Glutamatergic neuron (in vitro differentiated cells): ENCODE measurements around the gene SIK3. TPM values are rescaled to one million over a fixed set of nuclear protein-coding genes. Genes with fewer than 3 reads are reported as not detected.

Source experiments
- DNase-seq: peaks from one replicate; pipeline ENCODE4 v3.0.0; 2022
- H3K27ac Mint-ChIP-seq: one replicate; pipeline ENCODE4 v1.8.0; 2020; ENCODE audit warnings: mild to moderate bottlenecking, mixed read lengths, inconsistent platforms; ENCODE audit not compliant: unreplicated experiment
- H3K27me3 Mint-ChIP-seq: one replicate; pipeline ENCODE4 v1.8.0; 2020; ENCODE audit warnings: mild to moderate bottlenecking, moderate library complexity, mixed read lengths, inconsistent platforms; ENCODE audit not compliant: unreplicated experiment
- H3K36me3 Mint-ChIP-seq: one replicate; pipeline ENCODE4 v1.8.0; 2020; ENCODE audit warnings: mild to moderate bottlenecking, mixed read lengths, inconsistent platforms; ENCODE audit not compliant: unreplicated experiment
- H3K4me1 Mint-ChIP-seq: one replicate; pipeline ENCODE4 v1.8.0; 2020; ENCODE audit warnings: mild to moderate bottlenecking, low read depth, mixed read lengths, inconsistent platforms; ENCODE audit not compliant: unreplicated experiment
- H3K4me3 Mint-ChIP-seq: one replicate; pipeline ENCODE4 v1.8.0; 2020; ENCODE audit warnings: mild to moderate bottlenecking, mixed read lengths, inconsistent platforms; ENCODE audit not compliant: unreplicated experiment
- H3K9me3 Mint-ChIP-seq: one replicate; pipeline ENCODE4 v1.8.0; 2020; ENCODE audit warnings: mild to moderate bottlenecking, moderate library complexity, mixed read lengths, inconsistent platforms; ENCODE audit not compliant: unreplicated experiment
- CTCF ChIP-seq: fragments of 200-600 bp; sonication (generic); IDR thresholded peaks from one replicate; pipeline ENCODE4 v1.5.0; 2021; ENCODE audit not compliant: partially characterized antibody, unreplicated experiment
- total RNA-seq: library from RNA; stranded (reverse); fragmentation: NEBNext Ultra II Directional; extraction: Animal tissue kit (Norgen Biotek cat#: 25700); gene quantifications from one replicate; pipeline ENCODE4 v1.2.1, GENCODE V29; 2021; ENCODE audit not compliant: unreplicated experiment

SIK3 gene
- total RNA-seq, 1 donor from 2014 or later = 22.2 TPM

GRCh38 chr11:116814502-116814901, 283.7 kb downstream of the SIK3 start:
- Mint-ChIP-seq H3K9me3 (no peaks in the 10 kb centered on the region), H3K4me3 (no peak overlapping the region), H3K4me1 (no peaks in the 10 kb centered on the region), H3K36me3 (no peaks in the 10 kb centered on the region), H3K27me3 (no peaks in the 10 kb centered on the region), H3K27ac (no peak overlapping the region)
- no peak for DNase-seq
- TF ChIP-seq CTCF = no peak

GRCh38 chr11:116813781-116814471, 284.3 kb downstream of the SIK3 start:
- no peak for DNase-seq
- Mint-ChIP-seq H3K36me3 (no peaks in the 10 kb centered on the region), H3K27me3 (peaks cover 2% of the 10 kb centered on the region), H3K27ac (no peak overlapping the region), H3K4me3 (no peak overlapping the region), H3K9me3 (no peaks in the 10 kb centered on the region), H3K4me1 (no peaks in the 10 kb centered on the region)
- no peak for TF ChIP-seq CTCF

- H3K9me3 Mint-ChIP-seq = no peaks in the 10 kb centered on the region
- no peak overlapping the region for H3K4me3 Mint-ChIP-seq
- H3K27me3 Mint-ChIP-seq = peaks cover 3% of the 10 kb centered on the region
- TF ChIP-seq CTCF = no peak
- DNase-seq = no peak
- no peak overlapping the region for H3K27ac Mint-ChIP-seq
- H3K4me1 Mint-ChIP-seq = no peaks in the 10 kb centered on the region
- no peaks in the 10 kb centered on the region for H3K36me3 Mint-ChIP-seq
These were observed 285.1 kb downstream of the SIK3 start for GRCh38 chr11:116813170-116813569.

- Mint-ChIP-seq H3K27me3 (peaks cover 3% of the 10 kb centered on the region), H3K4me1 (no peaks in the 10 kb centered on the region), H3K4me3 (no peak overlapping the region), H3K9me3 (no peaks in the 10 kb centered on the region), H3K27ac (no peak overlapping the region), H3K36me3 (no peaks in the 10 kb centered on the region)
- TF ChIP-seq CTCF = no peak
- no peak for DNase-seq
These were observed 286.1 kb downstream of the SIK3 start for GRCh38 chr11:116812109-116812508.

GRCh38 chr11:116811194-116811593, 287.0 kb downstream of the SIK3 start:
- DNase-seq = no peak
- H3K27me3 Mint-ChIP-seq = peaks cover 6% of the 10 kb centered on the region
- H3K4me3 Mint-ChIP-seq = no peak overlapping the region
- H3K36me3 Mint-ChIP-seq = no peaks in the 10 kb centered on the region
- no peak for TF ChIP-seq CTCF
- H3K27ac Mint-ChIP-seq = no peak overlapping the region
- H3K4me1 Mint-ChIP-seq = no peaks in the 10 kb centered on the region
- no peaks in the 10 kb centered on the region for H3K9me3 Mint-ChIP-seq
